Measurements from ENCODE around the gene SMAD2. TPM values are rescaled to one million over a fixed set of nuclear protein-coding genes. Genes with fewer than 3 reads are reported as not detected.
"Not testable (repeated sequence)": the region's sequence is repeated elsewhere in the genome, so short reads cannot be mapped to it uniquely, and the experiment has no call there.

SMAD2 gene
- total RNA-seq, 6 experiments from 2014 or later: 31.2 to 46.1 (median 36.0) TPM

- intact Hi-C loops (cut with DNase I): no loop called here
- Histone ChIP-seq H3K27ac (no peak overlapping the region), H3K9me3 (no peaks in the 10 kb centered on the region), H3K27me3 (no peaks in the 10 kb centered on the region), H3K4me3 (no peak overlapping the region), H3K4me1 (no peaks in the 10 kb centered on the region), H3K36me3 (no peaks in the 10 kb centered on the region)
- ATAC-seq (no peak), DNase-seq (no peak)
- TF ChIP-seq POLR2A (IDR thresholded peaks at IDR 0.05): no peak
- no peak for TF ChIP-seq CTCF (IDR thresholded peaks at IDR 0.05)
- WGBS (ENCODE audit: insufficient coverage, low coverage, low lambda C conversion rate, missing lambda C conversion rate): 66% methylated on average over 6 of the region's 9 CpGs
These were observed 37.7 kb upstream of the SMAD2 start for GRCh38 chr18:47968006-47968676.

- H3K27me3 ChIP-seq: no peaks in the 10 kb centered on the region
- intact Hi-C loops (cut with DNase I): no loop called here
- H3K9me3 ChIP-seq: no peaks in the 10 kb centered on the region
- 85% methylated on average over 4 of the region's 4 CpGs for WGBS (ENCODE audit: insufficient coverage, low coverage, low lambda C conversion rate, missing lambda C conversion rate)
- TF ChIP-seq POLR2A (IDR thresholded peaks at IDR 0.05) (no peak), CTCF (IDR thresholded peaks at IDR 0.05) (no peak)
- H3K4me3 ChIP-seq: no peak overlapping the region
- no peaks in the 10 kb centered on the region for H3K36me3 ChIP-seq
- H3K27ac ChIP-seq: no peak overlapping the region
- ATAC-seq (no peak), DNase-seq (no peak)
- no peaks in the 10 kb centered on the region for H3K4me1 ChIP-seq
These were observed 33.6 kb upstream of the SMAD2 start for GRCh38 chr18:47964053-47964452.

GRCh38 chr18:47961003-47961402 is 30.5 kb upstream of the SMAD2 start:
- ATAC-seq; H3K4me1 ChIP-seq; DNase-seq; H3K27me3 ChIP-seq; H3K36me3 ChIP-seq; H3K9me3 ChIP-seq; intact Hi-C loops (cut with DNase I); H3K4me3 ChIP-seq; H3K27ac ChIP-seq: not testable (repeated sequence)
- 95% methylated on average over 7 of the region's 7 CpGs for WGBS (ENCODE audit: insufficient coverage, low coverage, low lambda C conversion rate, missing lambda C conversion rate)

- 39% methylated on average over 6 of the region's 6 CpGs for WGBS (ENCODE audit: insufficient coverage, low coverage, low lambda C conversion rate, missing lambda C conversion rate)
- Histone ChIP-seq H3K27ac (no peak overlapping the region), H3K36me3 (no peaks in the 10 kb centered on the region), H3K9me3 (no peaks in the 10 kb centered on the region), H3K4me3 (no peak overlapping the region), H3K27me3 (no peaks in the 10 kb centered on the region), H3K4me1 (no peaks in the 10 kb centered on the region)
- TF ChIP-seq POLR2A (IDR thresholded peaks at IDR 0.05): no peak
- no peak for TF ChIP-seq CTCF (IDR thresholded peaks at IDR 0.05)
- DNase-seq (no peak), ATAC-seq (peak; percentile 53 to 72 (median 65))
- intact Hi-C loops (cut with DNase I): no loop called here
These were observed 23.0 kb upstream of the SMAD2 start for GRCh38 chr18:47953471-47953931.

GRCh38 chr18:47950511-47950910 is 20.1 kb upstream of the SMAD2 start:
- no peaks in the 10 kb centered on the region for H3K9me3 ChIP-seq
- no peaks in the 10 kb centered on the region for H3K36me3 ChIP-seq
- H3K27me3 ChIP-seq: no peaks in the 10 kb centered on the region
- ATAC-seq: no peak
- no peak overlapping the region for H3K4me3 ChIP-seq
- H3K27ac ChIP-seq: no peak overlapping the region
- no peak for TF ChIP-seq CTCF (IDR thresholded peaks at IDR 0.05)
- TF ChIP-seq POLR2A (IDR thresholded peaks at IDR 0.05): no peak
- H3K4me1 ChIP-seq: no peaks in the 10 kb centered on the region
- intact Hi-C loops (cut with DNase I): no loop called here
- no peak for DNase-seq
- WGBS (ENCODE audit: insufficient coverage, low coverage, low lambda C conversion rate, missing lambda C conversion rate): 63% methylated on average over 2 of the region's 2 CpGs

All from right lobe of liver (tissue), 6 donors.